HG03097 (cell line): ENCODE data around the gene FAM135A.
"Not testable (repeated sequence)": the region's sequence is repeated elsewhere in the genome, so short reads cannot be mapped to it uniquely, and the experiment has no call there.

Experiments
- ATAC-seq: cut with Tn5 transposase; IDR thresholded peaks from one replicate; pipeline ENCODE4 v1.9.1; 2021; ENCODE audit not compliant: unreplicated experiment, low FRiP score

Gene FAM135A

DNA sequence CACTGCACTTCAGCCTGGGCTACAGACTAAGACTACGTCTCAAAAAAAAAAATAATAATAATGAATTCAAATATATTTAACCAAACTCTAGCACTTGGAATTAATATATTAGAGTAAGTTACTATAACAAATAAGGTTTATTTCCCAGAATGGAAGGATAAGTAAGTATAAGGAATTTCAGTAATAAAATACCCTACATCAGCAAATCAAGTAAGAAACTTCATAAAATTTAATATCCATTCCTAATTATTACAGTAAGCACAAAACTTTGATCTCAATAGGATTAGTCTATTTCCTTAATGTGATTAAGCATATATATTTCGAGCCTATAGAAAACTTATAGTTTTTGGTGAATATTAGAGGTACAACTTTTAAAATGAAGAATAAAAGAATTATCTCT, 116.7 kb downstream of the FAM135A start:
- no peak for ATAC-seq

DNA sequence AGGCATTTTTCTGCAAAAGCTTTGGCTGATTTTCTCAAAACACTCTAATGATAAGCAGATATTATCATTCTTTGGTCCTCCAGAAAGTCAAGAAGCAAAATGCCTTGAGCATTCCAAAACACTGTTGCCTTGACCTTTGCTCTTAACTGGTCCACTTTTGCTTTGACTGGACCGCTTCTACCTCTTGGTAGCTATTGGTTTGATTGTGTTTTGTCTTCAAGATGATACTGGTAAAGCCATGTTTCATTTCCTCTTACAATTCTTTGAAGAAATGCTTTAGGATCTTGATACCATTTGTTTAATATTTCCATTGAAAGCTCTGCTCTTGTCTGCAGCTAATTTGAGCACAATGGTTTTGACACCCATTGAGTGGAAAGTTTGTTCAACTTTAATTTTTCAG, 117.8 kb downstream of the FAM135A start:
- no peak for ATAC-seq

GRCh38 chr6:70537266-70537665, 124.0 kb downstream of the FAM135A start:
- no peak for ATAC-seq

GRCh38 chr6:70538376-70538775, 125.1 kb downstream of the FAM135A start:
- peak; percentile 54 for ATAC-seq

- ATAC-seq = no peak
Measured at GRCh38 chr6:70547313-70547712, 134.0 kb downstream of the FAM135A start.

- ATAC-seq = no peak
Measured at GRCh38 chr6:70547905-70548304, 134.6 kb downstream of the FAM135A start.

GRCh38 chr6:70549327-70549726, 136.0 kb downstream of the FAM135A start:
- ATAC-seq = no peak

GRCh38 chr6:70551566-70551965, 138.3 kb downstream of the FAM135A start:
- no peak for ATAC-seq

DNA sequence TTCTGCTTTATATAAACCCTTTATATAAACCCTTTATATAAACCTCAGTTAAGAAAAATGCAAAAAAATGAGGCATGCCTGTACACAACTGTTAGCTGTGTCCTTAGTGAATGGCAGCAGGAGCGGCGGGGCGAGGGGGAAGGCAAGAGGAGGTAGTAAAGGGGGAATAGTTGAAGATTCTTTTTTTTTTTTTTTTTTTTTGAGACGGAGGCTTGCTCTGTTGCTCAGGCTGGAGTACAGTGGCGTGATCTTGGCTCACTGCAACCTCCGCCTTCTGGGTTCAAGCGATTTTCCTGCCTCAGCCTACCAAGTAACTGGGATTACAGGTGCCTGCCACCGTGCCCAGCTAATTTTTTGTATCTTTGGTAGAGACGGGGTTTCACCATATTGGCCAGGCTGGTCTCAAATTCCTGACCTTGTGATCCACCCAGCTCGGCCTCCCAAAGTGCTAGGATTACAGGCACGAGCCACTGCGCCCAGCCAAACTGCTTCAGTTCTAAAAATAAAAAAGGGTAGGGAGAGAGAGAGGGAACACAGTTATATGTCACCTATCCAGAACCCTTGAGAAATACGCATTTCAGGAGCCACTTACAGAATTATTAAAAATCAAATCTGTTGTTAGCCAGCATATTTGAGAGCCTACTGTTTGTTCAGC, 139.1 kb downstream of the FAM135A start:
- not testable (repeated sequence) for ATAC-seq

GRCh38 chr6:70552974-70553373, 139.7 kb downstream of the FAM135A start:
- ATAC-seq = no peak

DNA sequence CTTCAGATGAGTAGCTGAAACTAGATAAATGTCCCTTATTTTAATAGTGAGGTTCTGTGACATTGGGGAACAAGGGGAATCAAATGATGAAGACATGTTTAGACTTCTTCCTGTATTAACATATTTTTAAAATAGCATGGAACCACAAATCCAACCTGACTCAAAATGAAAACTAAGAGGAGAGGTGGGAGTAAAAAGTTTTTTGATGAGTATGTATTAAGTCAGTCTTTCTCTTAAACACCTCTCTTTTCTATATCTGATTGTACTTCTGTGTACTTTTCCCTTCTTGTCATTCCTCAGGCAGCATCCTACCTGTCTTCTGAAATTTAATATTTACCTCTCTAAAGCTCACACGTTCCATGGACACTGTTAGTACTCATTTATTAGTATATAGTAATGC, 144.7 kb downstream of the FAM135A start:
- ATAC-seq = no peak

DNA sequence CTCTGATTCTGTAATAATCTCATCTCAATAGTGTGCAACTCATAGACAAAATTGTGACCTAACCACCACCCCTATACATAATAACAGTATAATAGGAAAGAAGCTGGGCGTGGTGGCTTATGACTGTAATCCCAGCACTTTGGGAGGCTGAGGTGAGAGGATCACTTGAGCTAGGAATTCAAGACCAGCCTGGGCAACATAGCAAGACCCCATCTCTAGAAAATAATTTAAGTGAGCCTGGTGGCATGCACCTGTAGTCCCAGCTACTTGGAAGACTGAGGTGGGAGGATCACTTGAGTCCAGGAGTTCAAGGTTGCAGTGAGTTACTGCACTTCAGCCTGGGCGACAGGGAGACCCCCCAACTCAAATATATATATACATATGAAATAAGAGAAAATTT, 149.1 kb downstream of the FAM135A start:
- not testable (repeated sequence) for ATAC-seq

DNA sequence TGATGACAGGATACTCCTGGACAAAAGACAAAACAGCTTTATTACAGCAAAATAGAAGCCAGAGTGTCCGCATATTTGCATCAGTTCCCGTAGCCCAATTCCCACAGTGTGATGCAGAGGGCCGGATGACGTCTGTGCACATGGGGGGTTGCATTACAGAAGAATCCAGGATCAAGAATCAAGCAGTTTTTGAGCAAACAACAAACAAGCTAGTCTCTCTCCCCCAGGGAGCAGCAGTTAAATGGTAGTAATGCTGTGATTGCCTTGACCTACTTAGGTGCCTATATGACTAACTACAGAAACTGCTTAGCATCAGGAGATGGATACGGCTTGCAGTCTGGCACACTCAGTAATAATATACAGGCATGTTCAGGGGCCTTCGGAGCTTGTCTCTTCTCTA, 150.2 kb downstream of the FAM135A start:
- ATAC-seq = no peak

DNA sequence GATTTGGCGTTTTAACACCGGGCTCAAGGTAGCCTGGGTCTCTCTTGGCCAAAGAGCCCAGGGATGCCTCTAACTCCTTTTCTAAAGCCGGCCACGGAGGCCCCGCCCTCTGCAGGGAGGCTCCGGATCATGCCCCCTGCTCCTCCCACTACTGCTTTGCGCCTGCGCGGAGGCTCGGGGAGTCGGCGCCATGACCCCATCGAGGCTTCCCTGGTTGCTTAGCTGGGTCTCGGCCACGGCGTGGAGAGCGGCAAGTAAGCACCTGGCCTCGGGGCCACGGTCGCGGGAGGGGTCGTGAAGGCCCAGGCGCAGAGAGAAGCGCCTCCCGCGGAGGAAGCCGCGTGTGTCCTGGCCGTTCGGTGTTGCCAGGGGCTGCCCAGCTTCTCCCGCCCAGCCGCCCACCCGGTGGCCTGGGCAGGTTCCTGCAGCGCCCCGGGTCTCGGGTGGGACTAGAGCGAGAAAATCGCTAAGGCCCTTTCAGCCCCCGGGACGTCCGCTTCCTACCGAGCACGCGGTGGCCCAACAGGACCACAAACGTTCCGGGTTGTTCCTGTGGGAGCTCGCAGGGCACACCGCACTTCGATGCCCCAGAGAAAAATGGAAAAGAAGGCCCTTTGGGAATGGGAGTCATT, 153.6 kb downstream of the FAM135A start, which contains the start of gene SDHAF4:
Gene SDHAF4 (plus strand): TSS at position 180 of the 632 bp plus-strand sequence. CDS start 11 bp downstream, at position 191.
- ATAC-seq = peak; percentile 98

DNA sequence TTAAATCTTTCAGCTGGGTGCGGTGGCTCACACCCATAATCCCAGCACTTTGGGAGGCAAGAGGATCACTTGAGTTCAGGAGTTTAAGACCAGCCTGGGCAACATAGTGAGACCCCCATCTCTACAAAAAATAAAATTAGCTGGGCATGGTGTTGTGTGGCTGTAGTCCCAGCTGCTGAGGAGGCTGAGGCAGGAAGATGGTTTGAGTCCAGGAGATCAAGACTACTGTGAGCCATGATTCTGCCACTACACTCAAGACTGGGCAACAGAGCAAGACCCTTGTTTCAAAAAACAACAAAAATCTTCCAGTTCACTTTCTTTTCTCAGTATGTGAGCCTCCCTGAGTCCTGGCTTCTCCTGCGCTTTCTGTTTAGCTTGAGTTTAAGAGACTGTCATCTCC, 161.3 kb downstream of the FAM135A start:
- ATAC-seq = no peak

GRCh38 chr6:70575899-70576495, 162.7 kb downstream of the FAM135A start:
- no peak for ATAC-seq

DNA sequence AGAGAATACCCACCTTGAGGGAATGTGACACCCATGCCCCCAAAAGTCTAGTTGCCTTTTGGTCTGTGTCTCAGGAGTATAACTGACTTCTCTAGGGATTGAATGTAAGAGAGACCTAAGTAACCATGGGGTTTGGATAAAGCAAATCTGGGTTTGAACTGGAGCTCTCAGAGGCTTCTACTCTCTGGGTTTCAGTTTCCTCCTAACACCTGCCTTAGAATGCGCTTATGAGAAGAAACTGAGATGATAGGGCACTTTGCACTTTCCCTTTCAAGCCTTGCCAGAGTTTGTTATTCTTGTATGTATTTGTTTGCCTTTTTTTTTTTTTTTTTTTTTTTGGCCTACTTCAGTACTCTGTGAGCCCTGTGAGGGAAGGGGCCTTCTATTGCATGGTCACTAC, 172.8 kb downstream of the FAM135A start:
- ATAC-seq = peak; percentile 92

- no peak for ATAC-seq
Measured at GRCh38 chr6:70590400-70590799, 177.1 kb downstream of the FAM135A start.

GRCh38 chr6:70592391-70593117, 179.2 kb downstream of the FAM135A start:
- no peak for ATAC-seq

DNA sequence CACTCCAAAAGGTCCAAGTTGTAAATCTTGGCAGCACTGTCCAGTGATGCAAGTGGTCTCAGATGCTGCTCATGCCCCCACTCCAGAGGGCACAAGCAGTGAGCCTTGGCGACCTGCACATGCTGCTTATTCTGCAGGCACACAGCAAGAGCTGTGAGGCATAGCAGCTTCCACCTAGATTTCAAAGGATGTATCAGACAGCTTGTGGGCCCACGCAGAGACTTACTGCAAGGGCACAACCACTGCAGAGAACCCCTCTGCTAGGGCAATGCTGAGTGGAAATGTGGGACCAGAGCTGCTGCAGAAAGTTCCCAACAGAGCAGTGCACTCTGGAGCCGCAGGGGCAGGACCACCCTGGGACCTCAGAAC, 179.8 kb downstream of the FAM135A start:
- no peak for ATAC-seq

DNA sequence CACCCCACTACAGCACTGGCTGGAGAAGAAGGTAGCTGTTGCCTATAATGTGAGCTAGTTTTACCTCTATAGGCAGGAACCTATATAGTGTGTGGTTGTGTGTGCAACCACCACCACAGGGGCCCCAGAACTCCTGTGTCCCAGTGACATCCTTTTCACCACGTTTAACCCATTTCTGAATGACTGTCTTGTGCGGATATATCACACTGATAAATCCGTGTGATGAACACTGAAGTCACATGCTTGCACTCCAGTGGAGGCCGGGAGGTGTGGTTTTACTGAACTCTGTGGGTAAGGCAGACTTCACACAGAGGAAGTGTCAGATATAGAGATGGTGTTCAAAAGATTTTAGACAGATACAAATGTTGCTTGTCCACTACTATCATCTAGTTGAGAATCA, 185.9 kb downstream of the FAM135A start:
- ATAC-seq = no peak
